ENCODE measurements around the gene PSMC4.
"Not testable (repeated sequence)": the region's sequence is repeated elsewhere in the genome, so short reads cannot be mapped to it uniquely, and the experiment has no call there.

The PSMC4 gene

GRCh38 chr19:39949026-39949747 is 21.8 kb upstream of the PSMC4 start:
- DNase-seq = no peak

GRCh38 chr19:39951065-39951650 is 19.8 kb upstream of the PSMC4 start:
- no peak for DNase-seq

GRCh38 chr19:39951686-39952085 is 19.3 kb upstream of the PSMC4 start:
- DNase-seq = peak; percentile 32

- DNase-seq = no peak
Observed at GRCh38 chr19:39953915-39954314, 17.1 kb upstream of the PSMC4 start.

GRCh38 chr19:39957886-39958285 is 13.1 kb upstream of the PSMC4 start:
- not testable (repeated sequence) for DNase-seq

GRCh38 chr19:39958942-39959341 is 12.0 kb upstream of the PSMC4 start:
- DNase-seq = not testable (repeated sequence)

- DNase-seq = not testable (repeated sequence)
Observed at GRCh38 chr19:39959407-39959806, 11.6 kb upstream of the PSMC4 start.

GRCh38 chr19:39963898-39964297 is 7.1 kb upstream of the PSMC4 start:
- no peak for DNase-seq

GRCh38 chr19:39966617-39967016 is 4.3 kb upstream of the PSMC4 start:
- no peak for DNase-seq

GRCh38 chr19:39967561-39967960 is 3.4 kb upstream of the PSMC4 start:
- DNase-seq = no peak

GRCh38 chr19:39968789-39969188 is 2.2 kb upstream of the PSMC4 start:
- DNase-seq = no peak

GRCh38 chr19:39969266-39969665 is 1.7 kb upstream of the PSMC4 start:
- peak; percentile 18 for DNase-seq

- DNase-seq = peak; percentile 27
Observed at GRCh38 chr19:39969681-39970424, 1.1 kb upstream of the PSMC4 start.

GRCh38 chr19:39970425-39970674 is 615 bp upstream of the PSMC4 start:
- DNase-seq = no peak

- no peak for DNase-seq
Observed at GRCh38 chr19:39971380-39972035, 543 bp downstream of the PSMC4 start.

- no peak for DNase-seq
Observed at GRCh38 chr19:39974377-39975155, 3.6 kb downstream of the PSMC4 start.

- DNase-seq = no peak
Observed at GRCh38 chr19:39982883-39983282, 11.9 kb downstream of the PSMC4 start.

GRCh38 chr19:39983695-39984300 is 12.8 kb downstream of the PSMC4 start:
- no peak for DNase-seq

GRCh38 chr19:39986643-39987042 is 15.7 kb downstream of the PSMC4 start:
- DNase-seq = no peak

- no peak for DNase-seq
Observed at GRCh38 chr19:39987167-39987566, 16.2 kb downstream of the PSMC4 start.

- no peak for DNase-seq
Observed at GRCh38 chr19:39987596-39987995, 16.6 kb downstream of the PSMC4 start.

- DNase-seq = no peak
Observed at GRCh38 chr19:39993605-39994004, 22.6 kb downstream of the PSMC4 start.

GRCh38 chr19:39994361-39994760 is 23.4 kb downstream of the PSMC4 start:
- no peak for DNase-seq

Measured in activated CD4-positive, alpha-beta T cell treated with anti-CD3 and anti-CD28 coated beads, Interleukin-10, Interleukin-2, amounts not matched to agents 100 ng/mL and 50 ng/mL, durations not matched to agents 16 hours and 8 hours (primary cell).